NCI-H510A (cell line): ENCODE data around the gene SLC29A1.
A peak's percentile ranks its signal among the peaks of the same experiment; 100 is the strongest.
"Not testable (repeated sequence)": the region's sequence is repeated elsewhere in the genome, so short reads cannot be mapped to it uniquely, and the experiment has no call there.

ENCODE experiments used
- DNase-seq: peaks from one replicate; lab custom pipeline; 2025; lab: John Stamatoyannopoulos, UW

Gene SLC29A1

DNA sequence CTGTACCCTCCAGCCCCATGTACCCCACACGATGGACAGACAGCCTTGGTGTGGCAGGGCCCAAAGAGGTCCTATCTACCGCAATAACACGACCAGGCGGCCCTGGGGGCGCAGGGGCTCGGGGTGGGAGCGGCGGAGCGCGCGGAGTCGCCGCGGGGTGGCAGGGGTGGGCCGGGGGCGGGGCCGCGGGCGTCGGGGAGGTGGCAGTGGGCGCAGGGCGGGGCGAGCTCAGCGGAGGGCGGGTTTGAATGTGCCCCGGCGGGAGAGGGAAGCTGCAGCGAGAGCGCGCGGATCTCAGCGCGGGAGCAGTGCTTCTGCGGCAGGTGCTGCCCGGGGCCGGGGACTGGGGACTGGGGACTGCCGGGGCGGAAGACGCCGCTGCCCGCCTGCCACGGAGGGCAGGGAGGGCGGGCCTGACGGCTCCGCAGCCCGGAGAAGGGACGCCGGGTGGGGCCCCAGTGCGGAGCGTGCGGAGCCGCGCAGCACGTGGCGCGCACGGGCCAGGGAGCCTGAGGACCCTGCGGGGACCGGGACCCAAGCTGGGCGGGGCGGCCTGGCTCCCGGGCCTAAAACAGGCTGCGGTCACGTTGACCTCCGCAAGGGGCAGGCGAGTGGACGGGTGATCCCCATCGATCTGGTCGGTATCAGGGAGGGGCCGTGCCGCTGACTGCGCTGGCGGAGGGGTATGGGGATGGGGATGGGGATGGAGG is at the start of gene SLC29A1:
Gene SLC29A1, plus strand, starts transcription at position 277 of the 710 bp plus-strand sequence. CDS start 3,719 bp downstream, outside the sequence.
- peak; percentile 84 for DNase-seq

DNA sequence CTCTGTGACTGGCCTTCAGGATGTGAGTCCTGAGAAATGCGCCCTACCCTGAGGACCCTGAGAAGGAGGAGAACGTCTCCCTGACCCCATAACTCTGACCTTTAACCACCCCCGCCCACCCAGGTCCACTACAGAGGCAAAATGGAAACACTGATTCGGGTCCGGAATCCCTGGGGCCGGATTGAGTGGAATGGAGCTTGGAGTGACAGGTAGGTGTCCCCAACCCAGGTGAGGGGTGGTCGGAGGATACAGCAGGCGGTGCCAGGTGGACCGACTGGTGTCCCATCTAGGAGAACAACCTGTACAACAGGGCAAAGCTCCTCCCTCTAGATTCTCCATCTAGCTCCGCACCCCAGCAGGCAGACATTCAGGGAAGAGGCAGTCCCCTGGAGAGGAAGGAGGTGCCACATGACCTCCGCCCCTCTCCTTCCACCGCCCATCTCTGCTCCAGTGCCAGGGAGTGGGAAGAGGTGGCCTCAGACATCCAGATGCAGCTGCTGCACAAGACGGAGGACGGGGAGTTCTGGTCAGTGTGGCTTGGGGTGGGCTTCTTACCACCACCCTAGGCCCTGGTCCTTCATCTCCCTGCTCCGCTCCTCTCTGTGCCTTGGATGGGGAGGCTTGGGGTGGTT is 47.1 kb upstream of the SLC29A1 start:
- no peak for DNase-seq

DNA sequence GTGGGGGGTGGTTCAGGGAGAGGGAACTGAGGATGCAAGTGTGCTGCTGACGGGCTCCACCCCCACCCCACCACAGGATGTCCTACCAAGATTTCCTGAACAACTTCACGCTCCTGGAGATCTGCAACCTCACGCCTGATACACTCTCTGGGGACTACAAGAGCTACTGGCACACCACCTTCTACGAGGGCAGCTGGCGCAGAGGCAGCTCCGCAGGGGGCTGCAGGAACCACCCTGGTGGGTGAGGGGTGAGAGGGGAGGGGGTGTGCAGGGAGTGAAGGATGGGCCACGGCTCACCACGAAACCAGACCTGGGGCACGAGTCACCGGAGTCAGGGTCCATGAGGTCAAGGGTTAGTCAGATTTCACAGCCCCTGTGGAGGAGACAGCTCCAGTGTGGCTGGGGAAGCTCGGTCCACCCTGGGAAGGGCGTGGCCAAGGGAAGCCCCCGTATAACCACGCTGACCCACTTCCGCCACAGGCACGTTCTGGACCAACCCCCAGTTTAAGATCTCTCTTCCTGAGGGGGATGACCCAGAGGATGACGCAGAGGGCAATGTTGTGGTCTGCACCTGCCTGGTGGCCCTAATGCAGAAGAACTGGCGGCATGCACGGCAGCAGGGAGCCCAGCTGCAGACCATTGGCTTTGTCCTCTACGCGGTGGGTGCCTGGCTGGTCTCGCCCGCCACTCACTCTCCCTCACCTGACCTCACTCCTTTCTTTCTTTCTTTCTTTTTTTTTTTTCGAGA is 46.5 kb upstream of the SLC29A1 start:
- DNase-seq = no peak

DNA sequence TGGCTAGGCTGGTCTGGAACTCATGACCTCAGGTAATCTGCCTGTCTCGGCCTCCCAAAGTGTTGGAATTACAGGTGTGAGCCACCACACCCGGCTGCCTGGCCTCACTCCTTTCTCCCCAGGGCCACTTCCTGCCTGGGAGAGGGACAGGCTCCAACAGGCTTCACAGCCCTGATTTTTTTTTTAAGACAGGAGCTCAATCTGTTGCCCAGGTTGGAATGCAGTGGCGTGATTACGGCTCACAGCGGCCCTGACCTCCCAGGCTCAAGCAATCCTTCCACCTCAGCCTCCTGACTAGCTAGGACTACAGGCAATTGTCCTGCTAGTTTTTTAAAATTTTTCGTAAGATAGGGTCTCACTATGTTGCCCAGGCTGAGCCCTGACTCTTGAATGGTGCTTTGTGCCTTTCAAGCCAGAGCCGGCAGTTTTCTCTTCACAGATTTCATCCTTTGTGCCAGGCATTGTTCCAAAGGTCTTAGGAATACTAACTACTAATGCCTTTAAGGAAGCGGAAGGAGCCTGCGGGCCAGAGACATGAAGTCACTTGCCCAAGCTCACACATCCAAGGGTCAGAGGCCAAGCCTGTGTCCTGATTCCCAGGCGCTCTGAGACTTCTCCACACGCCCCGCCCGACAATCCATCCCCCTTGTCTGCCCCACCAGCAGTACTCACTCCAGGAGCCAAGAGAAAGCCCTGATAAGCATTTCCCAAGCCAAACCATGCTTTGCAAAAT is 45.5 kb upstream of the SLC29A1 start:
- DNase-seq = no peak

DNA sequence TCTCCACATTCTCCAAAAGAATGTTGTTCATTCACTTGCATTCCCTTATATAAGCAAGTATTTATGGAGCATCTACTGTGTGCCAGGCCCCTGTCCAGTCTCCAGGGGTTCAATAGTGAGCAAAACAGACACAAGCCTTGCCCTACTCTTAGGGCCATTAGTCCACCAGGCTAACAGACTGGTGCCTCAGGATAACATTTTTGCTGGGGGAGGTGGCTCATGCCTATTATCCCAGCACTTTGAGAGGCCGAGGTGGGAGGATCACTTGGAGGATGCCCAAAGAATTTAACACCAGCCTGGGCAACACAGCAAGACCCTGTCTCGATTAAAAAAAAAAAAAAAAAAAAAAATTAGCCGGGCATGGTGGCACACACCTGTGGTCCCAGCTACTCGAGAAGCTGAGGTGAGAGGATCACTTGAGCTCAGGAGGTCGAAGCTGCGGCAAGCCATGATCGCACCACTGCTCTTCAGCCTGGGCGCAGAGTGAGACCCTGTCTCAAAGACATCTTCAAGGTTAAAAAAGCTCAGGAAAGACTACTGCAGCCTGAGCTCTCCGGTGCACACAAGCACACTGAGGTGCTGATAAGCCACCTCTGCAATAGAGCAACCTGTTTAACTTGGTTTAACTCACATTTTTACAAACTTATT is 44.8 kb upstream of the SLC29A1 start:
- no peak for DNase-seq

DNA sequence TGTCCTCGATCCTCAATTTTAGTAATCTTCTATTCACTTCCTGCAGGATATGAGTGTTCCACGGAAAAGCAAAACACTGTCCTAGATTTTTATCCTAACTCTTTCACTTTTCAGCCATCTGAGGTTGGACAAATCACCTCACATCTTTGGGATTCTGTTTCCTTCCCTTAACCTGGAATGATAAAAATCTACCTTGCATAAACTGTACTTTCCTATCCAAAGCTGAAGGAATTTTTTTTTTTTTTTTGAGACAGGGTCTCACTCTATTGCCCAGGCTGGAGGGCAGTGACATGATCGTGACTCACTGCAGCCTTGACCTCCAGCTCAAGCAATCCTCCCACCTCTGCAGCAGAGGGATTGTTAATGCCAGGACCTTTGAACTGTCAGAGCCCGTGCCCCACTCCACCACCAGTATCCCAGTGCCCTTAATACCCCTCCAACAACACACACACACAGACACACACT is 44.3 kb upstream of the SLC29A1 start:
- no peak for DNase-seq

DNA sequence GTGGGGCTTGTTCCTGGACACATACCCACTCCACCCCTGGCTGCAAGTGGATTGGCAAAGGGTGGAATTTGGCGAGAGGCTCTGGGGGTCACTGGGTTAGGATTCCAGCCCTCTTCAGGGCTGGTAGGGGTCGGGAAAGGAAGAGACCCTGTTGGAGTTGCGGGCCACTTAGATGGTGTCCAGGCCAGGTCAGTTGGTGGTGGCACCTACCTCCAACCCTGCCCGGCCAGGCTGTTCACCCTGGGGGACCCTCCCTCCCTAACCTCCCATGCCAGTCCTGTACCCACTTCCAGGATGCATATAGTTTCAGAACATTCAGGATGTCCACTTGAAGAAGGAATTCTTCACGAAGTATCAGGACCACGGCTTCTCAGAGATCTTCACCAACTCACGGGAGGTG is 43.7 kb upstream of the SLC29A1 start:
- no peak for DNase-seq

DNA sequence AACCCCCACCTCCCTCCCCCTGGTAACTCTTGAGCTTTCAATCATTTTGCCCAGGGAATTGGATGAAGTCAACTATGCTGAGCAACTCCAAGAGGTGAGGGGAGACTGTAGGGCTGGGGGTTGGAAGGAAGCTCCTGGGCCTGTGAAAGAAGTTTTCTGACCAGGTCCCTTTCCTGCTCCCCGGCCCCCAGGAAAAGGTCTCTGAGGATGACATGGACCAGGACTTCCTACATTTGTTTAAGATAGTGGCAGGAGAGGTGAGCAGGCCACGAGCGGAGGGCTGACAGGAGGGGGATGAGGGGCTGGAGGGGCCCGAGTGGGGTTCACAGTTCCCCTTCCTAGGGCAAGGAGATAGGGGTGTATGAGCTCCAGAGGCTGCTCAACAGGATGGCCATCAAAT is 43.0 kb upstream of the SLC29A1 start:
- DNase-seq = no peak

DNA sequence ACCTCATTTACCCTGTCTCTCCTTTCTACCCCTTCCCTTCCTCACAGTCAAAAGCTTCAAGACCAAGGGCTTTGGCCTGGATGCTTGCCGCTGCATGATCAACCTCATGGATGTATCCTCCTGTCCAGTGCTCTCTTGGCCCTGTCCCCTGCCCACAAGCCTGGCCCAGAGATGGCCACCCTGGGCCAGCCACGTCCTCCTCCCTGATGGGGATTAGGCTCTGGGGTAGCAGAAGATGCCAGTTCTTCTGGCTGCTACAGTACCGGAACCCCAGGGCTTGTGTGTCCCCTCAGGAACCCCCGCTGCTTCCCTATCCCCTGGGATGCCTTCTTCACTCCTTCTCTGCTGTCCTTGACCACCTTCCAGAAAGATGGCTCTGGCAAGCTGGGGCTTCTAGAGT is 42.5 kb upstream of the SLC29A1 start:
- no peak for DNase-seq

DNA sequence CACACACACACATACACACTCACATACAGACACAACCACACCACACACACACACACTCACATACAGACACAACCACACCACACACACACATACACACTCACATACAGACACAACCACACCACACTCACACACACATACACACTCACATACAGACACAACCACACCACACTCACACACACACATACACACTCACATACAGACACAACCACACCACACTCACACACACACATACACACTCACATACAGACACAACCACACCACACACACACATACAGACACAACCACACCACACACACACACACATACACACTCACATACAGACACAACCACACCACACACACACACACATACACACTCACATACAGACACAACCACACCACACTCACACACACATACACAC is 41.6 kb upstream of the SLC29A1 start:
- not testable (repeated sequence) for DNase-seq

DNA sequence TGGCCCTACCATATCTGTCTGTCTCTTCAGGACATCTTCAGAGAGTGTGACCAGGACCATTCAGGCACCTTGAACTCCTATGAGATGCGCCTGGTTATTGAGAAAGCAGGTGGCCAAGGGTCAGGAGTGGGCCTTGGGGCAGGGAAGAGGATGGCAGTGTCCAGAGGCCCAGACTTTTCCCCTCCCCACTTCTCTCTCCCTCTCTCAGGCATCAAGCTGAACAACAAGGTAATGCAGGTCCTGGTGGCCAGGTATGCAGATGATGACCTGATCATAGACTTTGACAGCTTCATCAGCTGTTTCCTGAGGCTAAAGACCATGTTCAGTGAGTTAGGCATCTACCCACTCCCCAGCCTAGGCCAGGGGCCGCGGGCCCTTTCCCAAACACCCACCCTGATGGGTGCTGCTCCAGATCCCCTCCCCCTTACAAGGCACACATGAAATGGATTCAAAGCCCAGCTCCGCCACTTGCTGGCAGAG is 40.4 kb upstream of the SLC29A1 start:
- no peak for DNase-seq

DNA sequence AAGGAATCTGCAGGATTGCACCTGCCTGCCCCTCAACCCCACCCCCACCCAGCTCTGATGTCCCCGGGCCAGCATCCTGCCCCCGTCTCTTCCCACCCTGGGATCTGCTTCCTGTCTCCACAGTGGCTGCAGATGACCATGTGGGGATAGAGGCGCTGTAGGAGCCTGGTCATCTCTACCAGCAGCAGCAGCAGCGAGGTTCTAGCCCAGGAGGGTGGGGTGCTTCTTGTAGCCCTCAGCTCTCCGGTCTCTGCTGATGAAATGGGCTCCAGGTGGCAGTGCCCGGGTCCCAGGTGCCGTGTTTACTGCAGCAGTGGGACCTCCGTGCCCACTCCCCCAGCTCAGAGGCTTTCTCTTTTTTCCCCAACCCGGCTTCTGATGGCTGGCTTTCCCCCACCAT is 39.6 kb upstream of the SLC29A1 start:
- no peak for DNase-seq

DNA sequence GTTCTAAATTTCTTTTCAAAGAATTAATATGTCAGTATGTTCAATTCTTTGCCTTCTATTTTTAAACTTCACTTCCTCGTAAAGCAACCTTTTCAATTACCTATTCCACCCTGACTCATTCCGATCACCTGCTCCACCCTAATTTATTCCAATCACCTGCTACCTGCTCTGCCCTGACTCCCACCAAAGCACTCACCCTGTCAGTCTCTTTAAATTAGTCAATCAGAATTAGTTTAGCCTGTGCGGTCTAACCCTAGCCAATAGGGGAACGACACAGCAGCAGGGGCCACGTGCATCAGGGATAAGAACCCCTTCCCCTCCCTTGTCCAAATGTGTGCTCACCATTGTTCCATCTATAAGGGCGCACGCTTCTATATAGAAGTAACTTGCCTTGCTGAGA is 38.0 kb upstream of the SLC29A1 start:
- DNase-seq = not testable (repeated sequence)

DNA sequence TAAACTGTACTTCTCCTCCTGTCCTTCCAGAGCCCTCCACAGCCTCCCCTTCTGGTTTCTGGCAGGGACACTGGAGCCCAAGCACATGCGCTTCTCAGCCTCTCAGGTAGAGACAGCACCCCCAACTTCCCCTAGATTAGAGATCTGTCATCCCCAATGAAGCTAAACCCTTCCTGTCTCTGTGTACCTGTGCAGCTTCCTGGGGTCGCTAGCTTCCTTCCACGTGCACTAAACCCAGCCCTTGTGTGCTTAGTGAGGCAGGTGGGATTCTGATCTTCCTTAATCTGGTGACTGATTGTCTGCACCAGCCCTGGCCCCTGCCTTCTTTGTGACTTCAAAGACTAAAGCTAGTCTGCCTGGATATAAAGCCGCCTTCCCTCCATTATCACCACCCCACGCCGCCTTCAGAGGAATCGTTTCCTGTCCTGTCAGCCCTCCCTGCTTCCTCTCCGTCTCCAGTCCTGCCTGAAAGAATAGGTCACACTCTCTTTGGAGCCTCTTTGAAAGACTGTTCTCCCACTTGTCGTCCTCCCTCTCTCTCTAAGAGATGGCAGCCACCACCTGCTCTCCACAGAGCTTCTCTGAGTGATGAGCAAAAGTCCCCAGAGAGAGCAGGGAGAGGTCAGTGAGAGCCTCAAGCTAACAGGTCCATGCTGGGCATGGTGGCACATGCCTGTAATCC is 37.3 kb upstream of the SLC29A1 start:
- no peak for DNase-seq

DNA sequence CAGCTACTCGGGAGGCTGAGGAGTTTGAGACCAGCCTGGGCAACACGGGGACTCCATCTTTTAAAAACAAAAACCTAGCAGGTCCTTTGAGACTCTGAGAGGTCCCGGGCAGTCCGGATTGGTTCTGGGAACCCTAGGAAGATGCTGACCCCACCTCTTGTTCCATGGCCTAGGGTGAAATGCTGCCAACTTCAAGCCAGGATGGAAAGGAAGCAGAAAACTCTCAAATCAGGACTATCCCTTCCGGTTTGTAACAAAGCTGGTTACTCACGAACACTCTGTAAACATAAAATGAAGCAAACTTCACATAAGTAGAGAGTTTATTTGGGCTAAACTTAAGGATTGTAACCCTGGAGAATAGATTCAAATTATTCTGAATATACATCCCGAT is 36.8 kb upstream of the SLC29A1 start:
- DNase-seq = no peak

DNA sequence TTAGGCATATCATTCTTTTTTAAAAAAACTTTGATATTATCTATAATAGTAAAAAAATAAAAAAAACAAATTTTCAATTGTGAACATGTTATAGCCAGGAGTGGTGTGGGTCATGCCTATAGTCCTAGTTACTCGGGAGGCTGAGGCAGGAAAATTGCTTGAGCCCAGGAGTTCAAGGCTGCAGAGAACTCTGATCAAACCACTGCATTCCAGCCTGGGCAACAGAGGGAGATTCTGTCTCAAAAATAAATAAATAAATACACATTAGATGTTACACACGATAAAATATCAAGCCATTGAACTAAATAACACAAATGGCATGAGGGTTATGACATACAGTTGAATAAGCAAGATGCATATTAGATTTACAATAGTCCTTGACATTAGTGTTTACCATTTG is 34.6 kb upstream of the SLC29A1 start:
- no peak for DNase-seq

DNA sequence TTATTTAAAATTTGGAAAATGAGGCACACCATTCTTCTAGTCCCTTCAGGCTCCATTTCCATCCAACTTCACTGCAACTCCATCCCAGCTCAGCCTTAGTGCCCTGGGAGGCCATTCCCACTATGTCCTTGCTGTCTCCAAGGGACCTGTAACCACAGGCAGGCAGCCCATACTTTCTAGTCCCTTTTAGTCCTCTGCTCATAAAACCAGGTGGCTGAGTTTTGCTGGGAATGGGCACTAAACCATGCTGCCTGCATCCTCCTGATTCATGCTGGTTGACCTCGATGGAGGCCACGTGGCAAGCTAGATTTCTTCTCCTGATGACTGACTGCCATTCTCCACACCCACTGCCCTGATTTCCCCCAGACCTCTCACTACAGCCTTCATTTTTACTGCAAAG is 34.1 kb upstream of the SLC29A1 start:
- DNase-seq = no peak

DNA sequence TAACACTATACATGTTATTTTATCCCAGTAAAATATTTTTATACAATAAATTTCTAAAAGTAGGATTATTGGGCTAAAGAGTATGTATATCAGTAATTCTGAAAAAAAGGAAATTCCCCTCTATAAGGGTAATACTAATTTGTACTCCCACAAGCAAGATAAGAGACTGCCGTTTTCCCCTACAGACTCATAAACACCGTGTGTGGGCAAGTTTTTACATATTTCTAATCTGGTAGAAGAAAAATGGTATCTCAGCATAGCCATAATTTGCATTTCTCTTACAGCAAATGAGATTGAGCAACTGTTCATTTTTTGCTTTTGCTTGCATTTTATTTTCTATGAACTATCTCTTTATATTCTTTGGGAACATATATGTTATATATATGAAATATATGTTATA is 32.7 kb upstream of the SLC29A1 start:
- no peak for DNase-seq

DNA sequence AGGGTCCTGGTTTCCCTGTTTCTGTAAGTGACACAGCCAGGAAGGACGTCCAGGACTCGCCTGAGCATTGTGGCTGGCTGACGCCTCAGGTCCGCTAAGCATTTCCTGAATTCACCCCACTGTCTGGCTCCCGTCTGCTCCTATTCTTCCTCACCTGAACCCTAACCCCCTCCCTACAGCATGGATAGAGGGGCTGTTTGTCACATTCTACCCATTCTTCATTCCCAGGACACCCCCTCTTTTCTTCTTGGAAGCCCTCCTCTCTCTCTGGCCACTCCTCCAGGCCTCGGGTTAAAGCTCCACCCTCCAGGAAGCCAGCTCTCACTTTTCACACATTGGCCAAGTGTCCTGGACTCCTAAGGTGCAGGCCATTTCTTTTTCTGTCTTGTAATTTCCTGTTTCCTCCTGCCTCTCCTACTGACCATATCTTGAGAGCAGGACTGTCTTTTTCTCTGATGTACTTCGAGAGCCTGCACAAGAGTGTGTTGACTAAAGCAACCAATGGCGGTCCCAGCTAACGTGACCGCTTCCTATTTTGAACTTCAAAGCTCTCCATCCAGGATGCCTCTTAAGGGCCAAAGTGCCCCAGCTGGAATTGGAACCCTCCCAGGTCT is 30.9 kb upstream of the SLC29A1 start:
- DNase-seq = no peak

DNA sequence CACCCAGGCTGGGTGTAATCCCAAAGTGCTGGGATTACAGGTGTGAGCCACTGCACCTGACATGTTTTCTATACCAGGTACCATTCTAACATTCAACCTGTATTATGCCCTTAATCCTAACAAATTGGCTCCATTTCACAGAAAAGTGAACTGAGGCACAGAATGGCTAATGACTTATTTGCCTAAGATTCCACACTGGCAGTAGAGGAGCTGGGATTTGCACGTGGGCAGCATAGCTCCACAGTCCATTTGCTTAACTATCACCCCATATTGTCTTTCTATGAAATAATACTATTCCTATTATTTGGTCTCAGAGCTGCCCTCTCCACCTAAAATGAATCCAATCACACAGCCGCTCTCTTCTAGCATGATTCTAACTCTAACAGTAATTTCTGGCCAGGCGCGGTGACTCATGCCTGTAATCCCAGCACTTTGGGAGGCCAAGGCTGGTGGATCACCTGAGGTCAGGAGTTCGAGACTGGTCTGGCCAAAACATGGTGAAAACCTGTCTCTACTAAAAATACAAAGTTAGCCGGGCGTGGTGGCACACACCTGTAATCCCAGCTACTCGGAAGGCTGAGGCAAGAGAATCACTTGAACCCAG is 30.0 kb upstream of the SLC29A1 start:
- no peak for DNase-seq
